Measurements from ENCODE around the gene KCNT2. TPM values are rescaled to one million over a fixed set of nuclear protein-coding genes. Genes with fewer than 3 reads are reported as not detected.

KCNT2 gene
- total and polyA plus RNA-seq, 9 of the 15 experiments (the other 6 are each of a cell fraction or from before 2014, with no cell fraction given) = 0.13 to 0.73 (median 0.28) TPM

DNA sequence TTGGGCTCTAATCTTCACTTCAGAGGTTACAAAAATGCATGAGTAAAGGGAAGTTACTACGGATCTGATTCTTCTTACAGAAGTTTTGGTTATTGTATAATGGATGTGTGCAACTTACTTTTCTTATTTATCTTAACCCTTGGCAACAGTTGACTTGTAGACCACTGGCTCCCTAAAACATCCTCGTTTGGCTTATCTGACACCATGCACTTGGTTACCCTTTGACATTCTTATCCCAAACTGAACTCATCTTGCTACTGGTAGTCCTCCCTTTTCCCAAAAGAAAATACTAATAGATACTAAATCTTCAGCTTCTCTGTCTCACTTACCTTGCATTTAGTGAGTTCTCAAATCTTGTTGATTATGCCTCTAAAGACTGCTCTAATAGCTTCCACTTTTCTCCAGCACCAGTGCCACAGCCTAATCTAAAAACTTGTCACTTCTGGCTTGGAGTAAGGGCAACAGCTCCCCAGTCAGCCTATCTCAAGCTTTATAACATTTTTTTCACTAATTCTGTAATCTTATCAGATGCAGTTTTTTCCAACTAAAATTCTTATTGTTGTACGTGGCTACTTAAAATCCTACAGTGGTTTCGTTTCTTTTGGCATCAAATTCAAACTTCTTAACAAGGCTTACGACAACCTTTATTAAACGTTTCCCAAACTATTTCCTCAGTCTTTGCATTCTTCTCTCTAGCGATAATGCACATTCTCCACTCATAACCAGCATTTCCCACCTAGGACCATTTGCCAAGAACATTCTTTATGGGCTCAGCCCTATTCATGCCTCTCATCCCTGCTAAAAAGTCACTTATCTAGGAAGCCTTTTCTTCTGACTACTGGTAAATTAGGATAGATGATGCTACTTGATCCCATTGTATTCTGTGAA is 204.2 kb downstream of the KCNT2 start (continued):
- TF ChIP-seq KDM5B (IDR thresholded peaks at IDR 0.05; ENCODE audit: insufficient replicate concordance, low read depth, low read length) = no peak

DNA sequence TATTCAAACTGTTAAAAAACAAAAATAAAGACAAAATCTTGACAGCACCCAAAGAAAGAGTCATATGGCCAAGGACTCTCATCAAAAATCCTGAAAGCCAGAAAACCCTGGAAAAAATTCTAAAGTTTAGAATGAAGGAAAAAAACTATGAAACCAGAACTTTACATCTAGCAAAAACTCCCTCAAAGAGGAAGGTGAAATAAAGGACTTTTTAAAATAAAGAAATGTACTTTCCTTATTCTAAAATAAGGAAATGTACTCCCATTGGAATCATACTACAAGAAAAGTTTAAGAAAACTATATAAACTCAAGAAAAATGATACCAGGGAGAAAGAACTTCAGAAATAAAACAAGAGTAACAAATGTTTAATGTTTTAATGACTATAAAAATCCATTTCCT is 206.3 kb downstream of the KCNT2 start:
- TF ChIP-seq ARID2 (IDR thresholded peaks at IDR 0.05) (no peak), ARNT (IDR thresholded peaks at IDR 0.05) (no peak), NFE2 (IDR thresholded peaks at IDR 0.05; ENCODE audit: low read depth) (no peak), SIX5 (IDR thresholded peaks at IDR 0.05; ENCODE audit: borderline replicate concordance in 1 of 2, insufficient read depth in 1 of 2, low read depth in 1 of 2, low read length in 2 of 2) (no peak), PYGO2 (tag; IDR thresholded peaks at IDR 0.05) (no peak), BRD4 (IDR thresholded peaks at IDR 0.05) (no peak), TCF7L2 (IDR thresholded peaks at IDR 0.05; ENCODE audit: low read depth, low read length) (no peak)
- TF ChIP-seq, protein P1, sequence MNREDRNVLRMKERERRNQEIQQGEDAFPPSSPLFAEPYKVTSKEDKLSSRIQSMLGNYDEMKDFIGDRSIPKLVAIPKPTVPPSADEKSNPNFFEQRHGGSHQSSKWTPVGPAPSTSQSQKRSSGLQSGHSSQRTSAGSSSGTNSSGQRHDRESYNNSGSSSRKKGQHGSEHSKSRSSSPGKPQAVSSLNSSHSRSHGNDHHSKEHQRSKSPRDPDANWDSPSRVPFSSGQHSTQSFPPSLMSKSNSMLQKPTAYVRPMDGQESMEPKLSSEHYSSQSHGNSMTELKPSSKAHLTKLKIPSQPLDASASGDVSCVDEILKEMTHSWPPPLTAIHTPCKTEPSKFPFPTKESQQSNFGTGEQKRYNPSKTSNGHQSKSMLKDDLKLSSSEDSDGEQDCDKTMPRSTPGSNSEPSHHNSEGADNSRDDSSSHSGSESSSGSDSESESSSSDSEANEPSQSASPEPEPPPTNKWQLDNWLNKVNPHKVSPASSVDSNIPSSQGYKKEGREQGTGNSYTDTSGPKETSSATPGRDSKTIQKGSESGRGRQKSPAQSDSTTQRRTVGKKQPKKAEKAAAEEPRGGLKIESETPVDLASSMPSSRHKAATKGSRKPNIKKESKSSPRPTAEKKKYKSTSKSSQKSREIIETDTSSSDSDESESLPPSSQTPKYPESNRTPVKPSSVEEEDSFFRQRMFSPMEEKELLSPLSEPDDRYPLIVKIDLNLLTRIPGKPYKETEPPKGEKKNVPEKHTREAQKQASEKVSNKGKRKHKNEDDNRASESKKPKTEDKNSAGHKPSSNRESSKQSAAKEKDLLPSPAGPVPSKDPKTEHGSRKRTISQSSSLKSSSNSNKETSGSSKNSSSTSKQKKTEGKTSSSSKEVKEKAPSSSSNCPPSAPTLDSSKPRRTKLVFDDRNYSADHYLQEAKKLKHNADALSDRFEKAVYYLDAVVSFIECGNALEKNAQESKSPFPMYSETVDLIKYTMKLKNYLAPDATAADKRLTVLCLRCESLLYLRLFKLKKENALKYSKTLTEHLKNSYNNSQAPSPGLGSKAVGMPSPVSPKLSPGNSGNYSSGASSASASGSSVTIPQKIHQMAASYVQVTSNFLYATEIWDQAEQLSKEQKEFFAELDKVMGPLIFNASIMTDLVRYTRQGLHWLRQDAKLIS (CRISPR knock-in tag; IDR thresholded peaks at IDR 0.05) = no peak

More for the DNA sequence above, 206.3 kb downstream of the KCNT2 start:
- intact Hi-C loops (cut with micrococcal nuclease) (no loop called here), in situ Hi-C loops (cut with MboI) (no loop called here)
- no peaks in the 10 kb centered on the region for H3K27me3 ChIP-seq (ENCODE audit: control insufficient read depth in 2 of 2, insufficient read depth in 2 of 2, low read length in 2 of 2)
- no peaks in the 10 kb centered on the region for H3K9me1 ChIP-seq (ENCODE audit: control insufficient read depth, insufficient read depth, low read length)
- no peaks in the 10 kb centered on the region; a peak in 1 of 5 replicates for H3K4me1 ChIP-seq (replicated peaks in 1 of 2; ENCODE audit: control insufficient read depth in 2 of 2, insufficient read depth in 2 of 2, low read length in 2 of 2)
- no peak overlapping the region for H3K27ac ChIP-seq (ENCODE audit: extremely low read depth, low read depth, low read length)
- FAIRE-seq = no peak
- H3K9me3 ChIP-seq (replicated peaks; ENCODE audit: control insufficient read depth, insufficient read depth, low read depth, low read length) = no peaks in the 10 kb centered on the region
- no TSS peak for BruUV-seq (replicated peaks)
- no peaks in the 10 kb centered on the region for H3K36me3 ChIP-seq (ENCODE audit: control insufficient read depth, insufficient read depth, low read length)
- H3K4me2 ChIP-seq (ENCODE audit: insufficient read depth, low read length) = no peak overlapping the region
- POLR2A ChIA-PET = no interaction called here
- CTCF ChIA-PET (ENCODE audit: low intra/inter-chr PET ratio) = no interaction called here
- no peak for DNase-seq (ENCODE audit: extremely low read depth in 1 of 4, low spot score in 3 of 4)
- no peak overlapping the region for H3K9ac ChIP-seq (ENCODE audit: insufficient read depth in 1 of 2, low read depth in 2 of 2, low read length in 2 of 2)
- ATAC-seq = no peak
- no peaks in the 10 kb centered on the region for H3K79me2 ChIP-seq (ENCODE audit: control insufficient read depth, insufficient read depth, low read length)
- no peaks in the 10 kb centered on the region for H4K20me1 ChIP-seq (replicated peaks; ENCODE audit: control insufficient read depth, insufficient read depth, low read length)
- H3K4me3 ChIP-seq = no peak overlapping the region
- H2AFZ ChIP-seq (ENCODE audit: low read depth, low read length) = no peak overlapping the region
